ENCODE results near the gene PLCG2.

Gene PLCG2

DNA sequence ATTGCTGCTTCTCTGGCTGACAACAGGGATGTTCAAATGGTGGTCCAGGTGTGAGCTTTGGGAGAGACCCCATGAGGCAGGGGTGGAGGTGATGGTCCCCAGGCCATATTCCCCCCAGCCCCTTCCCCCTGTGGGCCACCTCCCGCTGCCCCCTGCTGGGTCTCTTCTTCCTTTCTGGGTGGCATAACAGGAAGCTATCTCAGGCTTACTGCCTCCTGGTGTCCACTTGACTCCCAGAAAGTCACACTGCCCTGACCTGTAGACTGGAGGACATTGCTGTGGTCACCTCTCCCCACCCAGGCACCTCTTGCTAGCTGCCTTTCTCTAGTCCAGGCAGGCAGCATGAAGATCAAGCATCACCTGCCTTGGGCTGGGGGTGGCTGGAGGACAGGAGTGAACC, 46.4 kb upstream of the PLCG2 start:
- TF ChIP-seq TEAD4 (IDR thresholded peaks at IDR 0.05) (no peak), TCF12 (IDR thresholded peaks at IDR 0.05; ENCODE audit: low read depth) (no peak), ZBTB7A (IDR thresholded peaks at IDR 0.05; ENCODE audit: low read depth) (no peak), MAX (IDR thresholded peaks at IDR 0.05) (no peak), YY1 (IDR thresholded peaks at IDR 0.05; ENCODE audit: low read depth) (no peak), NFIC (IDR thresholded peaks at IDR 0.05) (no peak), EGR1 (IDR thresholded peaks at IDR 0.05) (no peak), TAF1 (IDR thresholded peaks at IDR 0.05; ENCODE audit: low read depth) (no peak), USF1 (IDR thresholded peaks at IDR 0.05) (no peak), CREB1 (IDR thresholded peaks at IDR 0.05; ENCODE audit: low read depth) (no peak), RAD21 (IDR thresholded peaks at IDR 0.05; ENCODE audit: low read depth) (no peak), CEBPB (IDR thresholded peaks at IDR 0.05) (no peak), EP300 (IDR thresholded peaks at IDR 0.05; ENCODE audit: borderline replicate concordance) (no peak), FOXM1 (IDR thresholded peaks at IDR 0.05; ENCODE audit: borderline replicate concordance, low read depth) (no peak)
- TF ChIP-seq, protein P1, sequence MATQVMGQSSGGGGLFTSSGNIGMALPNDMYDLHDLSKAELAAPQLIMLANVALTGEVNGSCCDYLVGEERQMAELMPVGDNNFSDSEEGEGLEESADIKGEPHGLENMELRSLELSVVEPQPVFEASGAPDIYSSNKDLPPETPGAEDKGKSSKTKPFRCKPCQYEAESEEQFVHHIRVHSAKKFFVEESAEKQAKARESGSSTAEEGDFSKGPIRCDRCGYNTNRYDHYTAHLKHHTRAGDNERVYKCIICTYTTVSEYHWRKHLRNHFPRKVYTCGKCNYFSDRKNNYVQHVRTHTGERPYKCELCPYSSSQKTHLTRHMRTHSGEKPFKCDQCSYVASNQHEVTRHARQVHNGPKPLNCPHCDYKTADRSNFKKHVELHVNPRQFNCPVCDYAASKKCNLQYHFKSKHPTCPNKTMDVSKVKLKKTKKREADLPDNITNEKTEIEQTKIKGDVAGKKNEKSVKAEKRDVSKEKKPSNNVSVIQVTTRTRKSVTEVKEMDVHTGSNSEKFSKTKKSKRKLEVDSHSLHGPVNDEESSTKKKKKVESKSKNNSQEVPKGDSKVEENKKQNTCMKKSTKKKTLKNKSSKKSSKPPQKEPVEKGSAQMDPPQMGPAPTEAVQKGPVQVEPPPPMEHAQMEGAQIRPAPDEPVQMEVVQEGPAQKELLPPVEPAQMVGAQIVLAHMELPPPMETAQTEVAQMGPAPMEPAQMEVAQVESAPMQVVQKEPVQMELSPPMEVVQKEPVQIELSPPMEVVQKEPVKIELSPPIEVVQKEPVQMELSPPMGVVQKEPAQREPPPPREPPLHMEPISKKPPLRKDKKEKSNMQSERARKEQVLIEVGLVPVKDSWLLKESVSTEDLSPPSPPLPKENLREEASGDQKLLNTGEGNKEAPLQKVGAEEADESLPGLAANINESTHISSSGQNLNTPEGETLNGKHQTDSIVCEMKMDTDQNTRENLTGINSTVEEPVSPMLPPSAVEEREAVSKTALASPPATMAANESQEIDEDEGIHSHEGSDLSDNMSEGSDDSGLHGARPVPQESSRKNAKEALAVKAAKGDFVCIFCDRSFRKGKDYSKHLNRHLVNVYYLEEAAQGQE (IDR thresholded peaks at IDR 0.05; ENCODE audit: low read depth) = no peak

DNA sequence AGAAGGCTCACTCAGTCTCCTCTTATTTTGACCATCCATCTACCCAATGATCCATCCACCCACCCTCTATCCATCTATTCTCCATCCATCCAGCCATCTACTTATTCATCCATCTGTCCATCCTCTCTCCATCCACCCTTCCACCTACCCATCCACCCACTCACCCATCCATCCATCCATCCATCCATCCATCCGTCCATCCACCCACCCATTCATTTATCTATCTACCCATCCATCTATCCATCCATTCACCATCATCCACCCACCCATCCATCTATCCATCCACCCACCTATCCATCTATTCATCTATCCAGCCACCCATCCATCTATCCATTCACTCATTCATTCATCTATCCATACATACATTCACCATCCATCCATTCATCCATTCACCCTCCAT, 45.8 kb upstream of the PLCG2 start:
- TF ChIP-seq TEAD4 (IDR thresholded peaks at IDR 0.05) (no peak), FOXM1 (IDR thresholded peaks at IDR 0.05; ENCODE audit: borderline replicate concordance, low read depth) (no peak), TAF1 (IDR thresholded peaks at IDR 0.05; ENCODE audit: low read depth) (no peak), NFIC (IDR thresholded peaks at IDR 0.05) (no peak), CEBPB (IDR thresholded peaks at IDR 0.05) (no peak), ZBTB7A (IDR thresholded peaks at IDR 0.05; ENCODE audit: low read depth) (no peak), CREB1 (IDR thresholded peaks at IDR 0.05; ENCODE audit: low read depth) (no peak), RAD21 (IDR thresholded peaks at IDR 0.05; ENCODE audit: low read depth) (no peak), YY1 (IDR thresholded peaks at IDR 0.05; ENCODE audit: low read depth) (no peak), TCF12 (IDR thresholded peaks at IDR 0.05; ENCODE audit: low read depth) (no peak), MAX (IDR thresholded peaks at IDR 0.05) (no peak), EP300 (IDR thresholded peaks at IDR 0.05; ENCODE audit: borderline replicate concordance) (no peak), EGR1 (IDR thresholded peaks at IDR 0.05) (no peak), USF1 (IDR thresholded peaks at IDR 0.05) (no peak)
- TF ChIP-seq, protein P1 (IDR thresholded peaks at IDR 0.05; ENCODE audit: low read depth) = no peak

GRCh38 chr16:81734632-81735434, 44.3 kb upstream of the PLCG2 start:
- TF ChIP-seq TAF1 (IDR thresholded peaks at IDR 0.05; ENCODE audit: low read depth) (no peak), ZBTB7A (IDR thresholded peaks at IDR 0.05; ENCODE audit: low read depth) (no peak), USF1 (IDR thresholded peaks at IDR 0.05) (no peak), TEAD4 (IDR thresholded peaks at IDR 0.05) (no peak), FOXM1 (IDR thresholded peaks at IDR 0.05; ENCODE audit: borderline replicate concordance, low read depth) (no peak), RAD21 (IDR thresholded peaks at IDR 0.05; ENCODE audit: low read depth) (no peak), CEBPB (IDR thresholded peaks at IDR 0.05) (no peak), CREB1 (IDR thresholded peaks at IDR 0.05; ENCODE audit: low read depth) (no peak), EGR1 (IDR thresholded peaks at IDR 0.05) (no peak), TCF12 (IDR thresholded peaks at IDR 0.05; ENCODE audit: low read depth) (no peak), EP300 (IDR thresholded peaks at IDR 0.05; ENCODE audit: borderline replicate concordance) (no peak), YY1 (IDR thresholded peaks at IDR 0.05; ENCODE audit: low read depth) (no peak)
- TF ChIP-seq, protein P1 (IDR thresholded peaks at IDR 0.05; ENCODE audit: low read depth) = no peak
